ENCODE data around the gene MRC1.
A peak's percentile ranks its signal among the peaks of the same experiment; 100 is the strongest.

Gene MRC1

GRCh38 chr10:17784688-17785087 is 24.5 kb upstream of the MRC1 start:
- Histone ChIP-seq H4K20me1 (ENCODE audit: insufficient read depth, low read length, poor library complexity, severe bottlenecking) (no peaks in the 10 kb centered on the region), H3F3A (ENCODE audit: low read depth) (no peaks in the 10 kb centered on the region), H3K4me2 (ENCODE audit: low read depth, low read length, poor library complexity, severe bottlenecking) (no peak overlapping the region), H3K79me2 (ENCODE audit: insufficient read depth, low read length) (no peaks in the 10 kb centered on the region), H2AFZ (ENCODE audit: low read length) (no peak overlapping the region), H3K4me1 (ENCODE audit: insufficient read depth, low read length, poor library complexity, severe bottlenecking) (peaks cover 14% of the 10 kb centered on the region), H3K36me3 (ENCODE audit: insufficient read depth, low read length) (no peaks in the 10 kb centered on the region), H3K27me3 (ENCODE audit: insufficient read depth, low read length, poor library complexity, severe bottlenecking) (no peaks in the 10 kb centered on the region), H3K4me3 (ENCODE audit: low read length, poor library complexity, severe bottlenecking) (no peak overlapping the region), H3K9ac (ENCODE audit: low read depth, low read length, poor library complexity, severe bottlenecking) (no peak overlapping the region), H3K9me3 (ENCODE audit: insufficient read depth, low read depth, low read length) (no peaks in the 10 kb centered on the region), H3K9me2 (replicated peaks; ENCODE audit: low read depth, low read length) (no peaks in the 10 kb centered on the region)
- TF ChIP-seq CTCF (conservative IDR thresholded peaks at IDR 0.05; ENCODE audit: low read length) (no peak), EZH2phosphoT487 (IDR thresholded peaks at IDR 0.05; ENCODE audit: borderline replicate concordance) (no peak)

- no peak overlapping the region for H3K4me2 ChIP-seq (ENCODE audit: low read depth, low read length, poor library complexity, severe bottlenecking)
- no peak overlapping the region for H3K9ac ChIP-seq (ENCODE audit: low read depth, low read length, poor library complexity, severe bottlenecking)
- no peaks in the 10 kb centered on the region for H3F3A ChIP-seq (ENCODE audit: low read depth)
- no peaks in the 10 kb centered on the region for H4K20me1 ChIP-seq (ENCODE audit: insufficient read depth, low read length, poor library complexity, severe bottlenecking)
- peaks cover 10% of the 10 kb centered on the region for H3K4me1 ChIP-seq (ENCODE audit: insufficient read depth, low read length, poor library complexity, severe bottlenecking)
- TF ChIP-seq CTCF (conservative IDR thresholded peaks at IDR 0.05; ENCODE audit: low read length) (no peak), EZH2phosphoT487 (IDR thresholded peaks at IDR 0.05; ENCODE audit: borderline replicate concordance) (no peak)
- H3K9me2 ChIP-seq (replicated peaks; ENCODE audit: low read depth, low read length): no peaks in the 10 kb centered on the region
- peak overlapping the region; percentile 20; the same call in 1 of the 2 replicates for H2AFZ ChIP-seq (ENCODE audit: low read length)
- H3K4me3 ChIP-seq (ENCODE audit: low read length, poor library complexity, severe bottlenecking): no peak overlapping the region
- H3K27me3 ChIP-seq (ENCODE audit: insufficient read depth, low read length, poor library complexity, severe bottlenecking): no peaks in the 10 kb centered on the region
- H3K36me3 ChIP-seq (ENCODE audit: insufficient read depth, low read length): no peaks in the 10 kb centered on the region
- H3K79me2 ChIP-seq (ENCODE audit: insufficient read depth, low read length): no peaks in the 10 kb centered on the region
- no peaks in the 10 kb centered on the region for H3K9me3 ChIP-seq (ENCODE audit: insufficient read depth, low read depth, low read length)
Measured at GRCh38 chr10:17785276-17785930, 23.7 kb upstream of the MRC1 start.

- Histone ChIP-seq H4K20me1 (ENCODE audit: insufficient read depth, low read length, poor library complexity, severe bottlenecking) (no peaks in the 10 kb centered on the region), H3K9me3 (ENCODE audit: insufficient read depth, low read depth, low read length) (no peaks in the 10 kb centered on the region), H3K79me2 (ENCODE audit: insufficient read depth, low read length) (no peaks in the 10 kb centered on the region), H3K27me3 (ENCODE audit: insufficient read depth, low read length, poor library complexity, severe bottlenecking) (no peaks in the 10 kb centered on the region), H2AFZ (ENCODE audit: low read length) (no peak overlapping the region), H3K9me2 (replicated peaks; ENCODE audit: low read depth, low read length) (no peaks in the 10 kb centered on the region), H3F3A (ENCODE audit: low read depth) (no peaks in the 10 kb centered on the region), H3K4me3 (ENCODE audit: low read length, poor library complexity, severe bottlenecking) (no peak overlapping the region), H3K4me1 (ENCODE audit: insufficient read depth, low read length, poor library complexity, severe bottlenecking) (peaks cover 17% of the 10 kb centered on the region), H3K4me2 (ENCODE audit: low read depth, low read length, poor library complexity, severe bottlenecking) (no peak overlapping the region), H3K9ac (ENCODE audit: low read depth, low read length, poor library complexity, severe bottlenecking) (no peak overlapping the region), H3K36me3 (ENCODE audit: insufficient read depth, low read length) (no peaks in the 10 kb centered on the region)
- TF ChIP-seq EZH2phosphoT487 (IDR thresholded peaks at IDR 0.05; ENCODE audit: borderline replicate concordance) (no peak), CTCF (conservative IDR thresholded peaks at IDR 0.05; ENCODE audit: low read length) (peak; percentile 36; the same call in 1 of the 2 replicates)
Measured at GRCh38 chr10:17787087-17787961, 21.8 kb upstream of the MRC1 start.

Measured in Loucy (cell line).